Gastrocnemius medialis (tissue), 4 donors: ENCODE results near the gene IQCE. TPM values are rescaled to one million over a fixed set of nuclear protein-coding genes. Genes with fewer than 3 reads are reported as not detected.

Experiments used
- ATAC-seq, 2 donors: fragments of 150-250 bp; one replicate each; pipeline ENCODE4 v1.9.1; 2016
- DNase-seq, 2 donors: peaks; one replicate each; pipeline ENCODE4 v3.0.0-alpha.2; 2019
- H3K27ac ChIP-seq, 4 donors: fragments of 200-600 bp; sonication (generic); 1 replicate in 1 of 4; 2 replicates in 3 of 4; pipeline ENCODE4 v1.5.1; 2016 to 2018; ENCODE audit warnings: mild to moderate bottlenecking in 2 of 4, moderate library complexity in 1 of 4
- H3K27me3 ChIP-seq, 3 donors: fragments of 200-600 bp; sonication (generic) in 2 of 3; 1 replicate in 1 of 3; 2 replicates in 2 of 3; pipeline versions ENCODE4 v1.5.1 to v1.6.0; 2016 to 2019; ENCODE audit warnings: mild to moderate bottlenecking in 1 of 3, moderate library complexity in 1 of 3
- H3K36me3 ChIP-seq, 2 donors: fragments of 200-600 bp; sonication (generic) in 1 of 2; one replicate each; pipeline ENCODE4 v1.5.1; 2017 to 2018
- H3K4me1 ChIP-seq, 2 donors: fragments of 200-600 bp; sonication (generic) in 1 of 2; one replicate each; pipeline ENCODE4 v1.5.1; 2016 to 2017; ENCODE audit warnings: mild to moderate bottlenecking in 2 of 2
- H3K4me3 ChIP-seq, 4 donors: fragments of 200-600 bp; sonication (generic) in 3 of 4; 1 replicate in 1 of 4; 2 replicates in 3 of 4; pipeline ENCODE4 v1.5.1; 2016 to 2019; ENCODE audit warnings: mild to moderate bottlenecking in 2 of 4
- H3K9me3 ChIP-seq, 3 donors: fragments of 200-600 bp; sonication (generic) in 2 of 3; 1 replicate in 1 of 3; 2 replicates in 2 of 3; pipeline ENCODE4 v1.5.1; 2016 to 2019
- CTCF ChIP-seq, 5 experiments: fragments of 450-650 bp in 3 of 5; fragments of 200-600 bp in 2 of 5; sonication (generic) in 2 of 5; IDR thresholded peaks in 4 of 5; conservative IDR thresholded peaks in 1 of 5; 1 replicate in 4 of 5; 2 replicates in 1 of 5; pipeline ENCODE4 v1.5.1; 2016 to 2019; ENCODE audit warnings: antibody characterized with exemption in 5 of 5, mild to moderate bottlenecking in 3 of 5, moderate library complexity in 3 of 5
- POLR2A ChIP-seq, 2 donors: fragments of 450-650 bp; IDR thresholded peaks; one replicate each; pipeline ENCODE4 v1.6.1; 2017; ENCODE audit warnings: antibody characterized with exemption in 2 of 2, mild to moderate bottlenecking in 2 of 2, moderate library complexity in 2 of 2
- in situ Hi-C, 4 donors: fragments of 200-750 bp; cut with MboI; loops; one replicate each; pipeline versions ENCODE4 v1.15.0 to v1.8.0; 2017; ENCODE audit warnings: low sequenced_read_pairs in 4 of 4
- intact Hi-C: fragments of 100-400 bp; cut with DNase I; formaldehyde crosslinking; loops from one replicate; pipeline ENCODE4 v1.15.1; 2023; ENCODE audit warnings: low total_unique reads
- total RNA-seq, 4 donors: library from RNA; depleted of rRNA; stranded (reverse); fragments of >200 nt; gene quantifications; one replicate each; pipeline versions ENCODE4 v1.1.0 to v1.2.3, GENCODE V29; 2016

Gene IQCE
- total RNA-seq, 4 donors from 2014 or later, result 6.3 to 11.5 (median 8.8) TPM

GRCh38 chr7:2514473-2515423 is 44.0 kb upstream of the IQCE start:
- in situ Hi-C loops (no loop called here), intact Hi-C loops (no loop called here)
- no peaks in the 10 kb centered on the region for H3K9me3 ChIP-seq
- TF ChIP-seq POLR2A (IDR thresholded peaks at IDR 0.05) (no peak), CTCF (IDR thresholded peaks at IDR 0.05 in 4 of 5, conservative IDR thresholded peaks at IDR 0.05 in 1 of 5) (no peak)
- DNase-seq (no peak), ATAC-seq (no peak)
- no peaks in the 10 kb centered on the region for H3K27me3 ChIP-seq
- peaks cover 0 to 2% of the 10 kb centered on the region in 2 donors for H3K4me1 ChIP-seq
- H3K36me3 ChIP-seq, result no peaks in the 10 kb centered on the region
- no peak overlapping the region for H3K4me3 ChIP-seq
- no peak overlapping the region for H3K27ac ChIP-seq

GRCh38 chr7:2515424-2516193 is 43.2 kb upstream of the IQCE start:
- Histone ChIP-seq H3K36me3 (no peaks in the 10 kb centered on the region), H3K4me3 (no peak overlapping the region), H3K9me3 (no peaks in the 10 kb centered on the region), H3K27me3 (peaks cover 3 to 4% (median 4%) of the 10 kb centered on the region in 3 donors), H3K4me1 (peaks cover 0 to 3% of the 10 kb centered on the region in 2 donors), H3K27ac (no peak overlapping the region)
- intact Hi-C loops (no loop called here), in situ Hi-C loops (no loop called here)
- TF ChIP-seq CTCF (IDR thresholded peaks at IDR 0.05 in 4 of 5, conservative IDR thresholded peaks at IDR 0.05 in 1 of 5) (no peak), POLR2A (IDR thresholded peaks at IDR 0.05) (no peak)
- DNase-seq (no peak), ATAC-seq (no peak)

GRCh38 chr7:2516194-2516555 is 42.6 kb upstream of the IQCE start:
- no peak overlapping the region for H3K27ac ChIP-seq

GRCh38 chr7:2517026-2517425 is 41.8 kb upstream of the IQCE start:
- no peak for DNase-seq
- Histone ChIP-seq H3K4me1 (peaks cover 0 to 14% of the 10 kb centered on the region in 2 donors), H3K9me3 (no peaks in the 10 kb centered on the region), H3K27ac (no peak overlapping the region), H3K4me3 (no peak overlapping the region), H3K27me3 (peaks cover 14 to 18% (median 18%) of the 10 kb centered on the region in 3 donors), H3K36me3 (no peaks in the 10 kb centered on the region)
- TF ChIP-seq POLR2A (IDR thresholded peaks at IDR 0.05), result no peak
- TF ChIP-seq CTCF (IDR thresholded peaks at IDR 0.05 in 4 of 5, conservative IDR thresholded peaks at IDR 0.05 in 1 of 5), result no peak
- no peak for ATAC-seq
- intact Hi-C loops (no loop called here), in situ Hi-C loops (no loop called here)

More at GRCh38 chr7:2516194-2516555, 42.6 kb upstream of the IQCE start:
- H3K4me3 ChIP-seq, result no peak overlapping the region
- DNase-seq (no peak), ATAC-seq (no peak)
- H3K4me1 ChIP-seq, result peaks cover 0 to 6% of the 10 kb centered on the region in 2 donors
- H3K9me3 ChIP-seq, result no peaks in the 10 kb centered on the region
- TF ChIP-seq CTCF (IDR thresholded peaks at IDR 0.05 in 4 of 5, conservative IDR thresholded peaks at IDR 0.05 in 1 of 5), result no peak
- no peak for TF ChIP-seq POLR2A (IDR thresholded peaks at IDR 0.05)
- H3K36me3 ChIP-seq, result no peaks in the 10 kb centered on the region
- intact Hi-C loops (no loop called here), in situ Hi-C loops (no loop called here)
- peaks cover 7 to 9% (median 9%) of the 10 kb centered on the region in 3 donors for H3K27me3 ChIP-seq
